Stimulated activated CD4-positive, alpha-beta T cell treated with anti-CD3 and anti-CD28 coated beads, Interleukin-15, amount 100 ng/mL, for 24 hours (primary cell): ENCODE results near the gene UQCRC2.
"Not testable (repeated sequence)": the region's sequence is repeated elsewhere in the genome, so short reads cannot be mapped to it uniquely, and the experiment has no call there.

Experiments
- DNase-seq: peaks from one replicate; pipeline ENCODE4 v3.0.0-alpha.2; 2020

The UQCRC2 gene

GRCh38 chr16:21952793-21953540 lies at the start of gene UQCRC2:
TSS of gene UQCRC2 (plus strand) at chr16:21953361. CDS start at chr16:21953424, 63 bp downstream.
- peak; percentile 91 for DNase-seq

GRCh38 chr16:21932650-21933049 lies 20.5 kb upstream of the UQCRC2 start:
- not testable (repeated sequence) for DNase-seq

GRCh38 chr16:21933316-21933715 lies 19.8 kb upstream of the UQCRC2 start:
- DNase-seq: not testable (repeated sequence)

DNA sequence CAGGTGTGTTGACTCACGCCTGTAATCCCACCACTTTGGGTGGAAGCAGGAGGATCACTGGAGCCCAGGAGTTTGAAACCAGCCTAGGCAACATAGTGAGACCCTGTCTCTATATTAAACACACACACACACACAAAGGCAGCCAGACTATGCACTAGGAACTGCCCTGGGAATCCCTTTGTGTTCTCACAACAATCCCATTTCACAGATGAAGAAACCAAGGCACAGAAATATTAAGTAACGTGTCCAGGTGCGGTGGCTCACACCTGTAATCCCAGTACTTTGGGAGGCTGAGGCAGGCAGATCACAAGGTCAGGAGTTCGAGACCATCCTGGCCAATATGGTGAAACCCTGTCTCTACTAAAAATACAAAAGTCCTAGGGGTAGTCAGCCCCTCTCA lies 19.4 kb upstream of the UQCRC2 start:
- not testable (repeated sequence) for DNase-seq

GRCh38 chr16:21936216-21936615 lies 16.9 kb upstream of the UQCRC2 start:
- not testable (repeated sequence) for DNase-seq

DNA sequence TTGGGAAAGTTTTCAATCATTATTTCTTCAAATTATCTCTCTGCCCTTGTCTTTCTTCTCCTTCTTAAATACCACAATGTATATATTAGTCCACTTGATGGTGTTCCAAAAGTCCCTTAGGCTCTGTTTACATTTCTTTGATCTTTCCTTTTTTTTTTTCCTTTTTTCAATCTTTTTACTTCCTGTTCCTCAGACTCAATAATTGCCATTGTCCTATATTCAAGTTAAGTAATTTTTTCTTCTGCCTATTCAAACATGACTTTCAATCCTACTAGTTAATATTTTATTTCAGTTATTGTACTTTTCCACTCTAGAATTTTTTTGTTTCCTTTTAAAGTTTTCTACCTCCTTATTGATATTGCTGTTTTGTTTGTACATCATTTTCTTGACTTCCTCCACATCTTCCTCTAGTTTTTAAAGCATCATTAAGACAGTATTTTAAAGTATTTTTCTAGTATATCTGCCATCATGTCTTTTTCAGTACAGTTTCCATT lies 15.8 kb upstream of the UQCRC2 start:
- DNase-seq: no peak

DNA sequence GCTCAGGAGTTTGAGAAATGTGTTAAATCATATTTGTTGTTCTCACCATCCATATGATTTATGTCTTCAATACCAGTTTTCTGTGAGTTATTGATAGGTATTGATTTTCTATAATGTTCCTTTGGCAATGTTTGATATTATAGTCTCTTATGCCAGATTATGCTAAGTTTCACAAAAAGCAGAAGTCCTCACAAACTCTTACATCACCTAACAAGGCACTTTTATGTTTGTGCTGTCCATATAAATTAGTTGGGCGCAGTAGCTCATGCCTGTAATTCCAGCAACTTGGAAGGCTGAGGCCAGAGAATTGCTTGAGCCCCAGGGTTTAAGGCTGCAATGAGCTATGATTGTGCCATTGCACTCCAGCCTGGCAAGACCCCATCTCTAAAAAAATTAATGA lies 12.6 kb upstream of the UQCRC2 start:
- DNase-seq: no peak

- DNase-seq: no peak
Measured at GRCh38 chr16:21943571-21943970, 9.6 kb upstream of the UQCRC2 start.

DNA sequence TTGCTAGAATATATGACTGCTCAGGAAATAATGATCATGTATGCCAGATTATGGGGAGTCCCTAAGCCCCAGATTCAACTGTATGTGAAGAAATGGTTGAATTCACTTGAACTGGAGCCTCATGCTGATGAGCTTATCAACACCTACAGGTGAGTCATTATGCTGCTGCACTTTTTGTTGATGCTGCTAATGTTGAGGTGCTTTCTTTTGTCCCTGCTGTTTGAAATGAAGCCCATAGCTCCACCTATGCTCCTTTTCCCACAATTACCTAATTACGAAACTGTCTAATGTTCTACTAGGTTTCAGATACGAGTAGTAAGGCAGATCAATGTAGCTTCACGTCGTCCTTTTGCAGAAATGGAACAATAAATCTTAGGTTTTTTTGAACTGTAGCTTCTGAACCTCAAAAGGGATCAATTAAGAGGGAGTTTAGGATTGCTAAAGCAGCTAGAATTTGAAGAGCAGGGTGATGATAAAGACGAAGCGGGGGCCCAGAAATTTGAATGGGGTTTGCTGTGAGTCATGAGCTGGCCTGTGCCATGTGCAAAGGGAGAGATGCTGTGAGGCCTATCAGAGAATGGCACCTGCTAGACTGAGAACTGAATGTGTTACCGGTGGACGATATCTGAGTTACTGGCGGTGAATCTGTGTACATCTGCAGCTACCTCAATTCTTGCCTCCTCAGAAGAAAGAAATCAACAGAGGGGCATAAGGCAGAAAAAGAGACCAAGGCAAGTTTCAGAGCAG lies 6.1 kb upstream of the UQCRC2 start:
- DNase-seq: peak; percentile 42

DNA sequence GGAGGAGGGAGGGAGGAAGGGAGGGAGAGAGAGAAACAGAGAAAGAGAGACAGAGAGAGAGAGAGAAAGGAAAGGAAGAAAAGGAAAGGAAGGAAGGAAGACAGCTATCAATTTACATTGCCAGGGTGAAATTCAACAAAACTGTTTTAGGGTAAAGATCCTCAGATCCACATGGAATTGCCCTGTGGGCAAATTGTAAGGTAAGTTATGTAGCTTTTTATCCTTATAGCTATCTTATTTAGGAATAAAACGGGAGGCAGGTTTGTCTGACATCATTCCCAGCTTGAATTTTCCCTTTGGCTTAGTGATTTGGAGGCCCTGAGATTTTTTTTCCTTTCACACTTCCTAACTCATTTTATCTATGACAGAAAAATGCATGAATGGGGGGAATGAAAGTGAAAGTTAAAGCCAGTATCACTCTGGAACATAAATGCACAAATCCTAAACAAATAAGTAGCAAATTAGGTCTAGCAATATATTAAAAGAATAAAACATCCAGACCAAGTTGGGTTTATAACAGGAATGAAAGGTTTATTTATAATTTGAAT lies 3.4 kb upstream of the UQCRC2 start:
- no peak for DNase-seq

- DNase-seq: peak; percentile 16
Measured at GRCh38 chr16:21950782-21951521, 2.2 kb upstream of the UQCRC2 start.

GRCh38 chr16:21952040-21952792 lies 945 bp upstream of the UQCRC2 start:
- DNase-seq: peak; percentile 85

GRCh38 chr16:21953541-21953902 lies 361 bp downstream of the UQCRC2 start:
- no peak for DNase-seq

GRCh38 chr16:21957714-21958346 lies 4.7 kb downstream of the UQCRC2 start:
- no peak for DNase-seq

DNA sequence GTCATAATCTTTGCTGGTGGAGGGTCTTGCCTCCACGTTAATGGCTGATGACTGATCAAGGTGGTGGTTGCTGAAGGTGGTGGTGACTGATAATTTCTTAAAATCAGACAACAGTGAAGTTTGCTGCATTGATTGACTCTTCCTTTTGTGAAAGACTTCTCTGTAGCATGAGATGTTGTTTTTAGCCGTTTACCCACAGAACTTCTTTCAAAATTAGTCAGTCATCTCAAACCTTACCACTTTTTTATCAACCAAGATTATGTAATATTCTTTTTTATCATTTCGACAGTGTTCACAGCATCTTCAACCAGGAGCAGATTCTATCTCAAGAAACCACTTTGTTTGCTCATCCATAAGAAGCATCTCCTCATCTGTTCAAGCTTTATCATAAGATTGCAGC lies 5.9 kb downstream of the UQCRC2 start:
- DNase-seq: no peak

DNA sequence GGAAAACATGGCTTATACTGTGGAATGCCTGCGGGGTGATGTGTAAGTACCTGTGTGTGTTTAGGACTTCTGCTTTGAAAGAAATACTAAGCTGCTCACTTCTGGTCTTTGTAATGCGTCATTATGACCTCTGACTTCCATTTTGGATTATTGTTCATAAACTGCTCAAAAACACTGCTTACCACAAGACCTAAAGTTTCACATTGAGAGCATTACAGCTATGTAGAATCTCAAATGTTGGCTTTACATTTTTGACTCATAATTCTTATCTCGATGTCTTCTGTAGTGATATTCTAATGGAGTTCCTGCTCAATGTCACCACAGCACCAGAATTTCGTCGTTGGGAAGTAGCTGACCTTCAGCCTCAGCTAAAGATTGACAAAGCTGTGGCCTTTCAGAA lies 9.3 kb downstream of the UQCRC2 start:
- DNase-seq: no peak

GRCh38 chr16:21963887-21964286 lies 10.7 kb downstream of the UQCRC2 start:
- DNase-seq: no peak

GRCh38 chr16:21964353-21964752 lies 11.2 kb downstream of the UQCRC2 start:
- DNase-seq: no peak

DNA sequence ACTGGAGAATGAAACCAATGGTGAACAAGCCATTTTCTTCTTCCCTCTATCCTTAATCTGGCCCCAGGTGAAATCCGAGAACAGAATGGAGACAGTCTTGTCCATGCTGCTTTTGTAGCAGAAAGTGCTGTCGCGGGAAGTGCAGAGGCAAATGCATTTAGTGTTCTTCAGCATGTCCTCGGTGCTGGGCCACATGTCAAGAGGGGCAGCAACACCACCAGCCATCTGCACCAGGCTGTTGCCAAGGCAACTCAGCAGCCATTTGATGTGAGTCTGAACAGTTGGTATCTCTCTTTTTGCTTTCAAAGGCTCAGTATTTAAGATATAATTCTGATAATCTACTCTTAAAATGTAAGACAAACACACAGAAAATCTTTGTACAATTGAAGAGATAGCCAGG lies 18.7 kb downstream of the UQCRC2 start:
- DNase-seq: no peak

- no peak for DNase-seq
Measured at GRCh38 chr16:21973945-21974344, 20.8 kb downstream of the UQCRC2 start.

- DNase-seq: no peak
Measured at GRCh38 chr16:21980032-21980431, 26.9 kb downstream of the UQCRC2 start.

- no peak for DNase-seq
Measured at GRCh38 chr16:21982108-21982507, 28.9 kb downstream of the UQCRC2 start.
